Liver (tissue), 9 donors: ENCODE data around the gene SCN10A. TPM values are rescaled to one million over a fixed set of nuclear protein-coding genes. Genes with fewer than 3 reads are reported as not detected.

Experiments used
- DNase-seq: peaks from one replicate; pipeline ENCODE4 v3.0.0-alpha.2; 2017; ENCODE audit warnings: low spot score
- H3K27ac ChIP-seq, 2 donors: one replicate each; pipeline ENCODE4 v1.7.0; 2013; ENCODE audit warnings: inconsistent platforms in 2 of 2, low read length in 2 of 2, control low read depth in 1 of 2, low read depth in 1 of 2, mild to moderate bottlenecking in 1 of 2
- H3K27me3 ChIP-seq, 4 donors: one replicate each; pipeline versions ENCODE4 v1.6.1 to v1.7.0; 2013; ENCODE audit warnings: low read length in 3 of 4, inconsistent platforms in 1 of 4, mild to moderate bottlenecking in 1 of 4, moderate library complexity in 1 of 4; ENCODE audit not compliant: control insufficient read depth in 4 of 4, insufficient read depth in 4 of 4
- H3K36me3 ChIP-seq, 4 donors: one replicate each; pipeline versions ENCODE4 v1.6.1 to v1.7.0; 2013; ENCODE audit warnings: low read length in 3 of 4, mild to moderate bottlenecking in 3 of 4, low read depth in 1 of 4, moderate library complexity in 1 of 4; ENCODE audit not compliant: control insufficient read depth in 4 of 4, insufficient read depth in 3 of 4
- H3K4me1 ChIP-seq, 4 donors: one replicate each; pipeline versions ENCODE4 v1.6.1 to v1.7.0; 2013; ENCODE audit warnings: low read length in 3 of 4, mild to moderate bottlenecking in 3 of 4, moderate library complexity in 1 of 4; ENCODE audit not compliant: control insufficient read depth in 4 of 4, insufficient read depth in 4 of 4
- H3K4me3 ChIP-seq, 3 donors: one replicate each; pipeline versions ENCODE4 v1.6.1 to v1.7.0; 2013; ENCODE audit warnings: low read length in 3 of 3, control low read depth in 1 of 3, low read depth in 1 of 3, mild to moderate bottlenecking in 1 of 3
- H3K9ac ChIP-seq, 2 donors: one replicate each; pipeline ENCODE4 v1.7.0; 2013; ENCODE audit warnings: low read length in 2 of 2, mild to moderate bottlenecking in 2 of 2, moderate library complexity in 2 of 2, control low read depth in 1 of 2, low read depth in 1 of 2
- H3K9me3 ChIP-seq, 4 donors: one replicate each; pipeline versions ENCODE4 v1.6.1 to v1.7.0; 2013; ENCODE audit warnings: low read length in 3 of 4; ENCODE audit not compliant: control insufficient read depth in 4 of 4
- ATF3 ChIP-seq: IDR thresholded peaks from 2 replicates; pipeline ENCODE4 v1.6.1; 2016; ENCODE audit warnings: antibody characterized with exemption
- CTCF ChIP-seq: fragments of 150-350 bp; IDR thresholded peaks from 2 replicates; pipeline ENCODE4 v1.5.1; 2017; ENCODE audit warnings: improper control_type of control experiment, low read depth, low read length; ENCODE audit not compliant: missing input control
- EGR1 ChIP-seq, 2 donors: IDR thresholded peaks; 2 replicates each; pipeline ENCODE4 v1.6.1; 2016 to 2018; ENCODE audit warnings: antibody characterized with exemption in 2 of 2, low read depth in 2 of 2
- FOXA1 ChIP-seq: IDR thresholded peaks from 2 replicates; pipeline ENCODE4 v1.6.1; 2016; ENCODE audit warnings: antibody characterized with exemption
- FOXA2 ChIP-seq: IDR thresholded peaks from 2 replicates; pipeline ENCODE4 v1.6.1; 2016; ENCODE audit warnings: antibody characterized with exemption
- GABPA ChIP-seq, 2 donors: IDR thresholded peaks in 1 of 2; conservative IDR thresholded peaks in 1 of 2; 2 replicates each; pipeline ENCODE4 v1.6.1; 2016; ENCODE audit warnings: antibody characterized with exemption in 2 of 2, mild to moderate bottlenecking in 1 of 2, moderate library complexity in 1 of 2
- HNF4A ChIP-seq, 2 donors: conservative IDR thresholded peaks; 2 replicates each; pipeline ENCODE4 v1.6.1; 2016; ENCODE audit warnings: antibody characterized with exemption in 2 of 2, mild to moderate bottlenecking in 2 of 2
- HNF4G ChIP-seq: IDR thresholded peaks from 2 replicates; pipeline ENCODE4 v1.6.1; 2016; ENCODE audit warnings: antibody characterized with exemption
- JUND ChIP-seq, 2 donors: IDR thresholded peaks; 2 replicates each; pipeline ENCODE4 v1.6.1; 2016; ENCODE audit warnings: antibody characterized with exemption in 2 of 2
- MAX ChIP-seq: IDR thresholded peaks from 2 replicates; pipeline ENCODE4 v1.6.1; 2016; ENCODE audit warnings: antibody characterized with exemption
- NR2F2 ChIP-seq: IDR thresholded peaks from 2 replicates; pipeline ENCODE4 v1.6.1; 2016; ENCODE audit warnings: antibody characterized with exemption
- RAD21 ChIP-seq, 2 donors: IDR thresholded peaks; 2 replicates each; pipeline ENCODE4 v1.6.1; 2016; ENCODE audit warnings: antibody characterized with exemption in 2 of 2, mild to moderate bottlenecking in 2 of 2
- REST ChIP-seq: IDR thresholded peaks from 2 replicates; pipeline ENCODE4 v1.6.1; 2016; ENCODE audit warnings: antibody characterized with exemption, mild to moderate bottlenecking
- RXRA ChIP-seq, 2 donors: IDR thresholded peaks; 2 replicates each; pipeline ENCODE4 v1.6.1; 2017 to 2018; ENCODE audit warnings: antibody characterized with exemption in 2 of 2, mild to moderate bottlenecking in 1 of 2
- SP1 ChIP-seq: IDR thresholded peaks from 2 replicates; pipeline ENCODE4 v1.6.1; 2018; ENCODE audit warnings: antibody characterized with exemption, mild to moderate bottlenecking
- TAF1 ChIP-seq: conservative IDR thresholded peaks from 2 replicates; pipeline ENCODE4 v1.6.1; 2016; ENCODE audit warnings: antibody characterized with exemption, mild to moderate bottlenecking
- YY1 ChIP-seq: IDR thresholded peaks from 2 replicates; pipeline ENCODE4 v1.6.1; 2016; ENCODE audit warnings: antibody characterized with exemption, mild to moderate bottlenecking
- ZBTB33 ChIP-seq: IDR thresholded peaks from 2 replicates; pipeline ENCODE4 v1.6.1; 2016; ENCODE audit warnings: antibody characterized with exemption
- WGBS: extraction: QIAGEN DNeasy Blood & Tissue Kit; methylation state at CpG from one replicate; pipeline ENCODE4 v1.1.7; 2013; 5-methylcytosine and 5-hydroxymethylcytosine counted together
- polyA plus RNA-seq, 2 donors: library from polyadenylated mRNA; stranded (reverse) in 1 of 2; unstranded in 1 of 2; fragments of 200-250 nt in 1 of 2; fragments of >200 nt in 1 of 2; fragmentation: Nextera tagmentation in 1 of 2; extraction: Ambion mirVana in 1 of 2; gene quantifications; one replicate each; pipeline versions ENCODE4 v1.2.1 to v1.2.3, GENCODE V29; 2013 to 2015
- total RNA-seq, 2 donors: library from RNA; depleted of rRNA; stranded (reverse); fragments of >200 nt; gene quantifications; one replicate each; pipeline ENCODE4 v1.2.3, GENCODE V29; 2014
- donor health status: healthy.
- donor health status: healthy.
- donor health status: healthy.
- donor health status: healthy.
- donor health status: healthy.

The SCN10A gene
- total and polyA plus RNA-seq, 4 donors: under 0.01 TPM; not detected in 3

- no peak for TF ChIP-seq NR2F2
Observed at GRCh38 chr3:38730281-38730680, 85.7 kb downstream of the SCN10A start (continued).

- no peak for DNase-seq
- 56% methylated on average over 1 of the region's 1 CpG for WGBS
- H3K9ac ChIP-seq: no peak overlapping the region
- H3K36me3 ChIP-seq: no peaks in the 10 kb centered on the region
- H3K9me3 ChIP-seq: no peaks in the 10 kb centered on the region
- no peaks in the 10 kb centered on the region for H3K4me1 ChIP-seq
- no peak overlapping the region for H3K4me3 ChIP-seq
- peaks cover 0 to 2% (median under 1%) of the 10 kb centered on the region in 4 donors for H3K27me3 ChIP-seq
- no peak overlapping the region for H3K27ac ChIP-seq
- TF ChIP-seq HNF4G (no peak), EGR1 (IDR thresholded peaks at IDR 0.05; ENCODE audit: low read depth in 2 of 2) (no peak), MAX (no peak), REST (no peak), GABPA (IDR thresholded peaks at IDR 0.05 in 1 of 2, conservative IDR thresholded peaks at IDR 0.05 in 1 of 2) (no peak), YY1 (no peak), RAD21 (IDR thresholded peaks at IDR 0.05) (no peak), FOXA2 (no peak), HNF4A (conservative IDR thresholded peaks at IDR 0.05) (no peak), RXRA (IDR thresholded peaks at IDR 0.05) (no peak), SP1 (no peak), ZBTB33 (no peak), TAF1 (no peak), NR2F2 (no peak), JUND (IDR thresholded peaks at IDR 0.05) (no peak), ATF3 (no peak), CTCF (no peak), FOXA1 (no peak)
Observed at GRCh38 chr3:38728008-38728407, 88.0 kb downstream of the SCN10A start.
